DMS53 (cell line): ENCODE results near the gene RAD9A.

Experiments
- DNase-seq: peaks from one replicate; lab custom pipeline; 2025; lab: John Stamatoyannopoulos, UW

The RAD9A gene

GRCh38 chr11:67391304-67392182 lies at the start of gene RAD9A:
Gene RAD9A (plus strand): TSS chr11:67391986. CDS start chr11:67392045, 59 bp downstream.
- DNase-seq: peak; percentile 99

GRCh38 chr11:67344264-67344663 lies 47.5 kb upstream of the RAD9A start:
- no peak for DNase-seq

DNA sequence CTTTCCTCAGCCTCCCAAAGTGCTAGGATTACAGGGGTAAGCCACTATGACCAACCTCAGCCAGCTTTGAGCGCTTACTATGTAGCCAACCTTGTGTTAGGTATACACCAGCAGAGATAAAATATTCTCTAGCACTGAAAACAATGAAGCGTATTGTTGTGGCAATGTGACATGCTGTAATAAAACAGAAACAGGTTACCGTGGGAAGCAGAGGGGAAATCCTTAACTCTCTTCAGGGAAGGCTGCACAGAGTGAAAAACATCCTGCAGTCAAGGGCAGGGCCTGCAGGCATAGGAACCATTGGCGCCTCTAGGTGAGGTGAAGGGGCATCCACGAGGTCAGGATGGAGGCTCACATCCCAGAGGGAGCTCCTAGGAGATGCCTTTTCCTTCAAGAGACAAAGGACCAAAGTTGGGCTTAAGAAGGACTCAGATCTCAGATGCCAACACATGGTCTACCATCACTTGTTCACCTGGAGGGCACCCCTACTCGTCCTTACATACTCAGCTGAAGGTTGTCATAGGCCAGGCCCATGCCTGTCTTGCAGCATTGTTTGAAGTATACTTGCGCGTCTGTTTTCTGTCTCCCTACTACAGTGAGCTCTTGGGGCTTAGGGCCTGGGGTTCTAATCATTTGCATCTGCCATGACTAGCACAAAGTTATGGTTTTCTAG lies 46.4 kb upstream of the RAD9A start:
- peak; percentile 44 for DNase-seq

DNA sequence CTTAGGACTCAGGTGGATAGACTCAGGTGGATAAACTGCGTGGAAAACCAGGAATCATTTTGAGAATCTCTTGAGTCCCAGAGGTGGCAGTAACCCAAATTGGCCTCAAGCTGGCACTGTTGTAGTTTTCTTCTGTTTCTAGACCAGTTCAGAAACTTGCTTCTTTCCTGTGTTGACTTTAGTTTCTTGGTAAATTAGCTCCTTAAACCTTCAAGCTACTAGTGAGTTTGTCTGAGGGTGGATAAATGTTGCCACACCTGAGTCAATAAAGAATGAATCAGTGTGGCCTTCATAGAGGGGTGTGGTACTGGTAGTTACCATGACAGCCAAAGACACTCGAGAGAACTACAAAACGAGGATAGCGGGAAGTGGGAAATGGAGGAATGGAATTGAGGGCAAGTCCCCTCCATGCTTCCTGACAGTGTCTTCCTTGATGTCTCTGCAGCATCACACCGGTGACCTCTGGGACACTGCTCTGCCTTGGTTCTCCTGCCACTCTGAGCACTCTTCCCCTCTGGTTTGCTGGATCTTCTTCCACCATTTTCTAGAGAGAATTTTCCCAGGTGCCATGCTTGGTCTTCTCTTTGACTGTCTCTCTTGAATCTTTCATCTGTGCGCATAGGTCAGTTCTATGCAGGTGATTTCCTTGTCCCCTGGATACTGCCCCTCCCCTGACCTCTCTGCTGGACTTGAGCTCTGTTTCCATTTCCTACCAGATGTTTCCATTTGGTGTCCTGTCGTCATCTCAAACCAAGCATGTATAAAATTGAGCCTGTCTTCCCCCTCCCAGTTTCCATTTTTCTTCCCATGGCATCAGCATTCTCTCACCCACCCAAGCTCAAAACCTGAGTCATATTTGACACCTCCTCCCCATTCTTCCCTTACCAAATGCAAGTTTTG lies 45.6 kb upstream of the RAD9A start:
- peak; percentile 85 for DNase-seq

DNA sequence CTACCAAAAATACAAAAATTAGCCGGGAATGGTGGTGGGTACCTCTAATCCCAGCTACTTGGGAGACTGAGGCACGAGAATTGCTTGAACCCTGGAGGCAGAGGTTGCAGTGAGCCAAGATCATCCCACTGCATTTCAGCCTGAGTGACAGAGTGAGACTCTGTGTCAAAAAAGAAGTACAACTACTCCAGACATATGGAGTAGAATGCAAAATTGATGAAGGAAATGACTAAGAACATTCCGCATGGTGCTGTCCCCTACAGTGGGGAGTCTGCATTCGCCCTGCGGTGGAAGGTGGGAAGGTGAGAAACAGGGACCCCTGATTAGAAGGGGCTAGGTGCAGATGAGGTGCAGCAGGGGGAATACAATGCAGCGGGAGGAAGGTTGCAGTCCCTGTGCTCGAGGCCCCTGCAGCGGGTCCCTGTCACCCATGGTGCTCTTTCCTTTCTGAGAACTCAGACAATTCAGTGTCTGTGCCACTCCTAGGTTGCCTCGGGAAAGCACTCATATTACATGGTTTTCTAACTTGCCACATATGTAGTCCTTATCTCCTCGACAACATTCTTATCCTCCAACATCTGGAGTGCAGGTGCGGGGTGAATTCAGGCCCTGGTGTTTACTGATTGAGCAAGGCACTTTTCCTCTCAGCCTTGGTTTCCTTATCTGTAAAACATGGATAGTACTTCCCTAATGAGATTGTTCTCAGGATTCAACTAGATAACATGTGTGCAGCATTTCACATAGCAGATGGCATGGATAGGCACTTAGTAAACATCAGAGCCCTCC lies 43.6 kb upstream of the RAD9A start:
- no peak for DNase-seq

GRCh38 chr11:67349036-67349435 lies 42.8 kb upstream of the RAD9A start:
- no peak for DNase-seq

GRCh38 chr11:67349457-67349856 lies 42.3 kb upstream of the RAD9A start:
- DNase-seq: no peak

GRCh38 chr11:67349928-67350465 lies 41.8 kb upstream of the RAD9A start:
- no peak for DNase-seq

DNA sequence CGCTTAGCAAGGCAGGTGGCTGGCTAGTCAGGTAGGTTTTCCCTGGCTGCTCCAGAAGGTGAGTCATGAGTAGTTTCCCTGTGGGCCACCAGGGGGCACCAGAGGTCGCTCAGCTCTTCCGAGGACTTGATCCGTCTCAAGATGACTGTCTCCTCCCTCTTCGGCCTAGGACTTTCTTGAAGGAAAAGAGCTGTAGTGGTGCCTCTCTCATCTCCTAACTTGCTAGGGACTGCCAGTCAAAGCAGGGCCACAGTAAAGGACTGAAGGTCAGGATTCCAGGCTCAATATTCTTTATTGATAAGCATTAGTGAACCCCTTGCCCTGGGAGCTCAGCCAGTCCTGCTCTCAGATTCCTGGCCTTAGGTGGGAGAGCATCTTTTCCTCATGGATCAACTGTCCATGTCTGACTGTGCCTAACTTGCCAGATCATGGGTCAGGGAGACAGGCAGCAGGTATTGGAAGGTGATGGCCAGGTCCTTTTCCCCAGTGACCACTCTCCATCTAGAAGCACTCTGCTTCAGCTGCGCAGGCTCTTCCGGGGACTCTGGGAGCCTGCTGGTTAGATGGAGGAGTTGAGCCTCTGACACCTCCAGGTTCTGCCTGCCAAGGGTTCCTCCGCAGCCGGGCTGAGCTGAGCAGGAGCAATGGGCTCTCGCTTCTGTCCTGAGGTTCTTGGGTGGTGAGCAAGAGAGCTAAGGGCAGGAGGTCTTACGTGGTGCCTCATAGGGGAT lies 40.3 kb upstream of the RAD9A start:
- DNase-seq: peak; percentile 84

- peak; percentile 96 for DNase-seq
Measured at GRCh38 chr11:67352546-67353316, 39.1 kb upstream of the RAD9A start.

DNA sequence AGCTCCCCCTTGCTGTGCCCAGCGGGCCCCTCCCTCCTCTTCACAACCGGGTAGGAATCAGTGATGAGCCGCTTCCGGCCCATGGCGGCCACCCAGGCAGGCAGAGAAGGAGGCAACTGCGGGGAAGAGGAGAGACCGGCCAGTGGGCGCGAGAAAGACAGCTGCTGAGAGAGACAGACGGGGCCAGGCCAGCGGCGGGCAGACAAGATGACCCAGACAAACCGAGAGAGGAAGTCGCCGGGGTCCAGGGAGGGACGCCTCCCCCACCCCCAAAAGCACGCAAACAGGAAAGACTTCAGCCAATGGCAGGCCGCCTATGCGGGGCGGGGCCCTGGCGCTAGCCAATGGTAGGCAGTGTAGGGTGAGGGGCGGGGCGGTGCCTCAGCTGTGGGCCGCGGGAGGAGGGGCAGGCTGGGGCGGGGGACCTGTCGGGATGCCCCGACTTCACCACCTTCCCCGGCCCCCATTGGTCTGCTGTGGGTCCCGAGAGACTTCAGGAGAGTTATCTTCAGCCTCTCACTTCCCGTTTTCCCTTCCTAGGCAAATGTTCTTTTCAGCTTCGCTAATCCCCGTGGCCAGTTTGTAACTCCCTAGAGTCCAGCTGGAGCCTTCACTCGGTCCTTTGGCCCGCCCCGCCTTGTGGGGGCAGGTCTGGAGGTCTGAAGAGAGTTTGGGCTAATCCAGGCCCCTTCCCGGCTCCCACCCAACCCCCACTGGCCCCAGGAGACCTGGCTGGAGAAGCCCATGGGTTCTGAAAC lies 38.3 kb upstream of the RAD9A start, which contains the start of gene POLD4:
Gene POLD4 (minus strand): TSS at position 230 of the 758 bp plus-strand sequence. CDS start 147 bp downstream, at position 83.
- peak; percentile 99 for DNase-seq

- DNase-seq: peak; percentile 92
Measured at GRCh38 chr11:67354075-67355022, 37.4 kb upstream of the RAD9A start.

DNA sequence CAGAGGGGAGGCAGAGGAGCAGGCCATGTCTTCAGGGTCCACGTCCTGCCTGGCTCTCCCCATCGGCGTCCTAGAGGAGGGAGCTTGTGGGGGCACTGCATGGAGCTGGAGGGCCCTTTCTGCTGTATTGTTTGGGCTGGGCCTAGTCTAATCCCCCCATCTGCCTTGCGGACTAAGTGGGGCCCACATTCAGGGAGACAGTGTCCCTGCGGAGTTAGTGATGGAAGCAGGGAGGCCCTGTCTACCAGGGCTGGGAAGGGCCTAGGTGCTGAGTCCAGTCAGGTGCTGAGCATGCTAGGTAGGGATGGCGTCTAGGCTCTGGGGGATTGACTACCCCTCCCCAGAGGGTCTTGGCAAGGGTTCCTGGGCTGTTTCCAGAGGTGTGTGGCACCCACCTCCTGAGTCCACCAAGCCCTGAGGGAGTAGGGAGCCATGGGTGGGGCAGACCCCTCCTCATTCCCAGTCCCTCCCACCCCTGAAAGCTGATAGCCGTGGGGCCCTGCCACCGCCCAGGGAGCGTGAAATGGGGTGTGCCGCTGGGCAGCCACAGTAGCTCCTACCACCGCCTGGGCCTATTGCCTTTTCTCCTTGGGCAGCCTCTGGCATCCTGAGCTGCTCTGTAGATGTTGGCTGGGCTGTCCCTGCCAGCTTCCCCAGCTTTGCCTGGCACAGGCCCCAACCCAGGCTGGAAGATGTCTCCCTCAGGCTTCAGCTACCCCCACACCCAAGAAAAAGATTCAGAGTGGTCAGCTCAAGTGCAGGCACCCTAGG lies 36.6 kb upstream of the RAD9A start:
- no peak for DNase-seq

DNA sequence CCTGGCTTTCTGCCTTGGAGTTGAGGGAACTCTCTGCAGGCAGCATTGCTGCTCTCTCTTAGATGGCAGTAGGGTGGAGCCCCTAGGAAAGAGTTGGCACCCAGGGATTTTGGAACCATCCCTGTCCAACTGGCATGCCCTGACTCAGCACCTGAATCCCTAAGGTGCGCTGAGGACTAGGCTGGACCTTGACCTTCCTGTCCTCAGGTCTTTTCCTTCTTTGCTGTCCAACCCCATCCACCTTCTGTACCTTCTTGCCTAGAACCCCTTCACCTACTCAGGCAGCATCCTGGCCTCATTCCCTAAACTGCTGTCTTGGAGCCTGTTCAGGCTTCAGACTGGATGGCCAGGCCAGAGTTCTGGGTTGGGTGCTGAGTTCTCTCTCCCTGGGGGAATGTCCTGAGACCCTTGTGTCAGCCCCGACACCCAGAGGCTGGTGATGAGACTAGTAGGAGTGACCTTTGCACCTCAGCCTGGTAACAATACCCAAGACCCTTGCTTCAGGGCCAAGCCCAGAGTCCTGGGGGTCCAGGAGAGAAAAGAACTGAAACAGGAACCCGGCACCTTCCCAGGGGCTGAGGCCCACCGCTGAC lies 35.9 kb upstream of the RAD9A start:
- DNase-seq: no peak

GRCh38 chr11:67356387-67356863 lies 35.4 kb upstream of the RAD9A start:
- DNase-seq: no peak

DNA sequence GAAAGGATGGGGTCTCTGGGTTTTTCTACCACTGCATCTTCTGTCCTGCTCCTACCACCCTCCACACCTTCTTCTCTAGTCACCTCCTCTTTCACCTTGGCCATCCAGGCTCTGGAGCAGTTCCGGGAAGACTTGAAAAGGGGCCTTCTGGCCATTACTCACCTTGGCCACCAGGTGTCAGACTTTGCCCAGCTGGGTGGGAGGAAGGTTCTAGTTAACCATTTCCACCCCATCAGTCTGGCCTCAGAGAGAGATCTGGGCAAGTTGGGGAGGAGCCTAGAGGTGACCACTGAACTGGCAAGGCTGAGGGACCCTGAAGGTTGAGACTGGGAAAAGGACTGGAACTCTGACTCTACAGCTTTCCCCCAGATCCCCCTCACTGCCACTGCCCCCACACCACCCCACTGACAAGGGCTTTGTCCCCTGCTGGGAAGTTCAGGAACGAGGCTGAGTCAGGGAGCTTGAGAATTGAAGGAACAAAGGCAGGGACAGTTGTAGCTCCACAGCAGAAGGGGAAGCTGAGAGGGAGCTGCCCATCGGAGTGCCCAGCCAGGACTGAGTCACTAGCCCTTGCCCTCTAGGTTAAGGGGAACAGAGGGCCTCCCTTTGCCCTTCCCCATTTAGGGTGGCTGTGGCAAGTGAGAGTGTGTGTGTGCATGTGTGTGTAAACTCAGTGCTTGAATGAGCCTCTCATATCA lies 34.8 kb upstream of the RAD9A start:
- peak; percentile 91 for DNase-seq
